RWPE1 (cell line): ENCODE results near the gene PNPO.

Experiments used
- CTCF ChIA-PET: fragments of 350-600 bp; sonication (Branson Sonifier 250); formaldehyde crosslinking; extraction: SDS; loops from one replicate; lab custom pipeline; 2021; lab: Yijun Ruan, JAX
- POLR2A ChIA-PET: fragments of 400-600 bp; formaldehyde crosslinking; extraction: SDS; loops from one replicate; lab custom pipeline; 2020; ENCODE audit warnings: antibody characterized with exemption; ENCODE audit not compliant: low non-redundant PET; lab: Yijun Ruan, JAX
- DNase-seq: peaks from one replicate; pipeline ENCODE4 v3.0.0; 2012; ENCODE audit warnings: low spot score
- H3K27ac ChIP-seq: fragments of 450-650 bp; 2 replicates; pipeline ENCODE4 v1.5.1; 2017
- TF ChIP-seq, protein P1 (sequence below): fragments of 450-650 bp; conservative IDR thresholded peaks from 2 replicates; pipeline ENCODE4 v1.5.1; 2017; ENCODE audit warnings: low read depth, mild to moderate bottlenecking

PNPO gene

DNA sequence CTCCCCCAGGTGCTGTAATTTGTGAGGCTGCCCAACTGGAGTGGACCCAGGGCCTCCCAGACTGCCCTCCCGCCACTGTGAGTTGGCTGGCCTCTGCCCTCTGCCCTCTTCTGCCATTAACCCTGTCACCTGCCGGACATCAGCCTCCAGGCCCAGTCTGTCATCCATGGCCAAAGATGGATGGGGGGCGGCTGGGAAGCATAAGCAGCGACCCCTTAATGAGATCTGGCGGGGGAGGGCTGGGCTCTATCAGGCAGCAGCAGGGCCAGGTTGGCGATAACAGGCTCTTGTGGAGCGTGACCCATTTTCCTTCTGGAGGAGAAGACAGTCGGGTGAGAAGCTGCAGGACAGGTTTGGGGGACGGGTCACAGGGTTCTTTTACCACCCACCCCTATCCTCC, 54.8 kb downstream of the PNPO start:
- no peak overlapping the region for H3K27ac ChIP-seq
- CTCF ChIA-PET, result interaction anchor here (0.6 kb wide), 1 partner anchor 26 kb away, joined by 3 read pairs; no protein-coding TSS in a partner anchor
- POLR2A ChIA-PET, result no interaction called here
- no peak for DNase-seq
- TF ChIP-seq, protein P1, sequence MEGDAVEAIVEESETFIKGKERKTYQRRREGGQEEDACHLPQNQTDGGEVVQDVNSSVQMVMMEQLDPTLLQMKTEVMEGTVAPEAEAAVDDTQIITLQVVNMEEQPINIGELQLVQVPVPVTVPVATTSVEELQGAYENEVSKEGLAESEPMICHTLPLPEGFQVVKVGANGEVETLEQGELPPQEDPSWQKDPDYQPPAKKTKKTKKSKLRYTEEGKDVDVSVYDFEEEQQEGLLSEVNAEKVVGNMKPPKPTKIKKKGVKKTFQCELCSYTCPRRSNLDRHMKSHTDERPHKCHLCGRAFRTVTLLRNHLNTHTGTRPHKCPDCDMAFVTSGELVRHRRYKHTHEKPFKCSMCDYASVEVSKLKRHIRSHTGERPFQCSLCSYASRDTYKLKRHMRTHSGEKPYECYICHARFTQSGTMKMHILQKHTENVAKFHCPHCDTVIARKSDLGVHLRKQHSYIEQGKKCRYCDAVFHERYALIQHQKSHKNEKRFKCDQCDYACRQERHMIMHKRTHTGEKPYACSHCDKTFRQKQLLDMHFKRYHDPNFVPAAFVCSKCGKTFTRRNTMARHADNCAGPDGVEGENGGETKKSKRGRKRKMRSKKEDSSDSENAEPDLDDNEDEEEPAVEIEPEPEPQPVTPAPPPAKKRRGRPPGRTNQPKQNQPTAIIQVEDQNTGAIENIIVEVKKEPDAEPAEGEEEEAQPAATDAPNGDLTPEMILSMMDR, result no peak

DNA sequence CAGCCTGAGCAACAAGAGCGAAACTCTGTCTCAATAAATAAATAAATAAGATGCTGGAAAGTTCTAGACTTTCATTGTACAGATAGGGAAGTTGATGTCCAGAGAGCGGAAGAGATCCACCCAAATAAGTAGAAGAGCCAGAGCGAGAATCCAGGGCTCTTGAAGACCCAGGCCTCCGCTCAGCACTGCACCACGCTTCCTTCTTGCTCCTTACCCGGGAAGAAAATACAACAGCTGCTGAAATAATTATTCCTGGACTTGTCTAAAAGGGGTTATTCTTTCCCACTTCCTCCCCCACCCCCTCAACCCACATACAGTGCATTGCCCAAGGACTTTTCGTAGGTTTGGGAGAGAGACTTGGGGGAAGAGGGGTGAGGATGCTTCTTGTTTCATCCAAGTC, 56.2 kb downstream of the PNPO start:
- no peak overlapping the region for H3K27ac ChIP-seq
- ChIA-PET POLR2A (no interaction called here), CTCF (interaction anchor here (0.6 kb wide), 1 partner anchor 599 kb away, joined by 3 read pairs; no protein-coding TSS in a partner anchor)
- TF ChIP-seq, protein P1, result no peak
- DNase-seq, result no peak

DNA sequence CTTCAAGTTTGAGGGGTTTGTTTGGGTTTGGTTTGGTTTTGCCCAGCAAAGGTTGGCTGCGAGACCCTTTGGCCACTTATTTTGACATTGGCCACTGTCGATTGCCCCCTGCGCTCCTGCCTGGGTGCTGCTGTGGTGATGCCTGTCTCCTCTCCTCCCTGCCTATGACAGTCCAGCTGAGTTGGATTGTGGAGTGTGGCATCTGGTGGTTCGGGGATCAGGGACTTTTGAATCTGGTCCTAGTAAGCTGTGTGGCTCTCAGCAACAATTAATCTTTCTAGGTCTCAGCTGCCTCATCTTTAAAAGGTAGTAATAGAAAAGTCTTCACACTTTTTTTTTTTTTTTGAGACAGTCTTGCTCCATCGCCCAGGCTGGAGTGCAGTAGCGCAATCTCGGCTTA, 56.7 kb downstream of the PNPO start:
- CTCF ChIA-PET, result interaction anchor here (0.6 kb wide), 1 partner anchor 598 kb away, joined by 3 read pairs; no protein-coding TSS in a partner anchor
- H3K27ac ChIP-seq, result no peak overlapping the region
- DNase-seq, result no peak
- POLR2A ChIA-PET, result no interaction called here
- TF ChIP-seq, protein P1, result no peak
